ENCODE measurements around the gene CAGE1.
A peak's percentile ranks its signal among the peaks of the same experiment; 100 is the strongest.
"Not testable (repeated sequence)": the region's sequence is repeated elsewhere in the genome, so short reads cannot be mapped to it uniquely, and the experiment has no call there.

CAGE1 gene

GRCh38 chr6:7409740-7410139 is 20.2 kb upstream of the CAGE1 start:
- no peak for DNase-seq (ENCODE audit: low read depth in 3 of 3)

GRCh38 chr6:7406743-7407142 is 17.2 kb upstream of the CAGE1 start:
- DNase-seq (ENCODE audit: low read depth in 3 of 3) = no peak

GRCh38 chr6:7404546-7404945 is 15.0 kb upstream of the CAGE1 start:
- DNase-seq (ENCODE audit: low read depth in 3 of 3) = no peak

GRCh38 chr6:7402716-7403115 is 13.2 kb upstream of the CAGE1 start:
- DNase-seq (ENCODE audit: low read depth in 3 of 3) = no peak

GRCh38 chr6:7401075-7401474 is 11.5 kb upstream of the CAGE1 start:
- DNase-seq (ENCODE audit: low read depth in 3 of 3) = no peak

GRCh38 chr6:7392402-7392801 is 2.9 kb upstream of the CAGE1 start:
- DNase-seq (ENCODE audit: low read depth in 3 of 3) = no peak

GRCh38 chr6:7391151-7391550 is 1.6 kb upstream of the CAGE1 start:
- DNase-seq (ENCODE audit: low read depth in 3 of 3) = no peak

GRCh38 chr6:7390226-7390878 is 810 bp upstream of the CAGE1 start:
- peak in 1 of 3 experiments; percentile 23 for DNase-seq (ENCODE audit: low read depth in 3 of 3)

- no peak for DNase-seq (ENCODE audit: low read depth in 3 of 3)
These were observed 436 bp downstream of the CAGE1 start for GRCh38 chr6:7389162-7389450.

GRCh38 chr6:7381092-7381491 is 8.4 kb downstream of the CAGE1 start:
- no peak for DNase-seq (ENCODE audit: low read depth in 3 of 3)

- DNase-seq (ENCODE audit: low read depth in 3 of 3) = no peak
These were observed 10.8 kb downstream of the CAGE1 start for GRCh38 chr6:7378740-7379139.

GRCh38 chr6:7377961-7378360 is 11.6 kb downstream of the CAGE1 start:
- DNase-seq (ENCODE audit: low read depth in 3 of 3) = no peak

- DNase-seq (ENCODE audit: low read depth in 3 of 3) = no peak
These were observed 15.8 kb downstream of the CAGE1 start for GRCh38 chr6:7373739-7374138.

GRCh38 chr6:7367408-7367807 is 22.1 kb downstream of the CAGE1 start:
- DNase-seq (ENCODE audit: low read depth in 3 of 3) = no peak

- not testable (repeated sequence) for DNase-seq (ENCODE audit: low read depth in 3 of 3)
These were observed 37.6 kb downstream of the CAGE1 start for GRCh38 chr6:7351916-7352315.

GRCh38 chr6:7350591-7350990 is 39.0 kb downstream of the CAGE1 start:
- not testable (repeated sequence) for DNase-seq (ENCODE audit: low read depth in 3 of 3)

- DNase-seq (ENCODE audit: low read depth in 3 of 3) = not testable (repeated sequence)
These were observed 42.0 kb downstream of the CAGE1 start for GRCh38 chr6:7347551-7347997.

GRCh38 chr6:7344773-7345450 is 44.6 kb downstream of the CAGE1 start:
- not testable (repeated sequence) for DNase-seq (ENCODE audit: low read depth in 3 of 3)

- DNase-seq (ENCODE audit: low read depth in 3 of 3) = no peak
These were observed 45.7 kb downstream of the CAGE1 start for GRCh38 chr6:7343546-7344475.

- DNase-seq (ENCODE audit: low read depth in 3 of 3) = no peak
These were observed 47.4 kb downstream of the CAGE1 start for GRCh38 chr6:7341989-7342742.

- no peak for DNase-seq (ENCODE audit: low read depth in 3 of 3)
These were observed 48.3 kb downstream of the CAGE1 start for GRCh38 chr6:7341271-7341670.
